GM18505 (cell line): ENCODE data around the gene REC8.
"Not testable (repeated sequence)": the region's sequence is repeated elsewhere in the genome, so short reads cannot be mapped to it uniquely, and the experiment has no call there.

Experiments
- ATAC-seq: cut with Tn5 transposase; IDR thresholded peaks from one replicate; pipeline ENCODE4 v1.9.1; 2021; ENCODE audit not compliant: unreplicated experiment
- POLR2A ChIP-seq: IDR thresholded peaks from 4 replicates; pipeline ENCODE4 v1.6.1; 2011; ENCODE audit warnings: borderline replicate concordance; ENCODE audit not compliant: insufficient read depth, insufficient read length; ENCODE audit errors: extremely low read depth

REC8 gene

GRCh38 chr14:24204163-24205146, 32.6 kb downstream of the REC8 start:
- no peak for ATAC-seq
- TF ChIP-seq POLR2A = no peak

GRCh38 chr14:24206260-24207103, 34.6 kb downstream of the REC8 start:
- ATAC-seq = no peak
- no peak for TF ChIP-seq POLR2A

GRCh38 chr14:24207104-24207551, 35.2 kb downstream of the REC8 start:
- no peak for ATAC-seq
- no peak for TF ChIP-seq POLR2A

GRCh38 chr14:24207625-24208024, 35.7 kb downstream of the REC8 start:
- no peak for TF ChIP-seq POLR2A
- ATAC-seq = no peak

GRCh38 chr14:24211311-24211710, 39.4 kb downstream of the REC8 start:
- no peak for ATAC-seq
- TF ChIP-seq POLR2A = peak; percentile 24

DNA sequence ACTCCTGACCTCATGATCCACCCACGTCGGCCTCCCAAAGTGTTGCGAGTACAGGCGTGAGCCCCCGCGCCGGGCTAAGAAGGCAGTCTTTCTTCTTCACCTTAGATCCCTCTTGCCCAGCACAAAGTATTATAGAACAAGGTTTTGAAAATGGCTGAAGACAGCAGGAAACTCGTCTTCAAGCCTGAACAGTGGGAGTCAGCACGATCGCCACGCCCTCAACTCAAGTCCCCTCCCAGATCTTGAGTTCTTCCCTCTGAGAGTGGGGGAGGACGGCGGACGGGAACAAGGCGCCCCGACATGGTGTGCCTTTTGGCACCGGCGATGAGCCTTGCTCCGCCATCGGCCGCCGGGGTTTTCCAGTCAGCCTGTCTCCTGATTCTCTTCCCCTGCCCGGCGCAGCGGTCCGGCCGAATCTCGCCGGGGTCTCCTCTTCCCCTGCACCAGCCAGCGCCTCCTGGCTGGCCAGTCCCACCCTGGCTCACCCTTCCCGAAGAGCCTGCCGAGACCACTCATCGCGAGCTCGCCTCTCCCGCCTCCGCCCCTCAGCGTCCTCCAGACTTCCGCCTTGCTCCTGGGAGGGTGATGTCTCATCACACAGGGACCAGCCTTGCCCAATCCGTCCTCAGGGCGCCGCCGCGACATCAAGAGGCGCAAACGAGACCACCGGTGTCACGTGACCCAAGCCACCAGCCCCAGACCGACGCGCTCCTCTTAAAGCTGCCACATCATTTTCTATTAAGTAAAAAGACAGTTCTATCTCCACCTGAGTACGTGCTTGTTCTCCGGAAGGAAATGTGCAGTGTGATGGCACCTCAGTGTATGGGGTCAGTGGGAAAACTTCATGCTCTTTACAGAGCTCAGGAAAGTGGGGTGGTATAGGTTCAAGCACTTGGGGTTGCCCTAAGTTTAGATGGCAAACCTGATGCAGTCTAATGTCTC, 41.3 kb downstream of the REC8 start, which contains the start of gene CHMP4A:
Gene CHMP4A, minus strand, starts transcription at position 565 of the 942 bp plus-strand sequence. Its CDS starts 49 bp downstream, at position 516.
- peak; percentile 98 for TF ChIP-seq POLR2A
- peak; percentile 74 for ATAC-seq

DNA sequence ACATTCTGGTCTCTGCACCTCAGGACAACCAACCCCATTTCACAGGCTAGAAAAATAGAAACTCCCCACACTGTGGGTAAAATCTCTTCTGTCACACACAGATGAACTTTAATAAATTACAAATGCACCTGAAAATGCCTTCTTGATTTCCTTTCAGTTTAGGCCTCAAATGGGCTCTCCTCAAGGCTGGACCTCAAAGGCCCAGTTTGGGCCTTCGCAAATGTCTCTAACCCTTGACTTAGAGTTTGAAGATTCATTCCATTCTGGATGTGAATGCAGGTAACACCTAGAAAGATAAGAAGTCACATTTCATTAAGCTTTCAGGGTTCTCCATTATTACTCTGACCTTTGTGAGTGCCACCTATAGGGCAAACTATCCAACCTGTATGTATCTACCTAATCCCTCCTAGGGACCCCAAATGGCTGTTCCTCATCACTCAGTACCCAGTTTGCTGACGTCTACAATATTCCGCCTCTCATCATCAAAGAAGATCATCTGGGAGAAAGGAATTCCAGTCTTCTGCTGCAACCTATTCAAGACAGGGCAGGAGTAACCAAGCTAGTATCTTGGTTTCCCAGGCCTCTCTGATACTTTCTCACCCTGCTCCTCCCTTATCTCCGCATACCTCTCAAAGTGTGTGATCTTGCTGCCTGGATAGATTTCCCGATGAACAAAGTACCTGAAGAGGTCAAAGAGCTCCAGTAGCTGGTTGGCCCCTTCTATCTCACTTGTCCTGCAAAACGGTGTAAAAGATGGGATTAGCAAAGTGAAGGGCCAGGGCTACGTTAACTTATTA, 42.2 kb downstream of the REC8 start:
- no peak for TF ChIP-seq POLR2A
- no peak for ATAC-seq

DNA sequence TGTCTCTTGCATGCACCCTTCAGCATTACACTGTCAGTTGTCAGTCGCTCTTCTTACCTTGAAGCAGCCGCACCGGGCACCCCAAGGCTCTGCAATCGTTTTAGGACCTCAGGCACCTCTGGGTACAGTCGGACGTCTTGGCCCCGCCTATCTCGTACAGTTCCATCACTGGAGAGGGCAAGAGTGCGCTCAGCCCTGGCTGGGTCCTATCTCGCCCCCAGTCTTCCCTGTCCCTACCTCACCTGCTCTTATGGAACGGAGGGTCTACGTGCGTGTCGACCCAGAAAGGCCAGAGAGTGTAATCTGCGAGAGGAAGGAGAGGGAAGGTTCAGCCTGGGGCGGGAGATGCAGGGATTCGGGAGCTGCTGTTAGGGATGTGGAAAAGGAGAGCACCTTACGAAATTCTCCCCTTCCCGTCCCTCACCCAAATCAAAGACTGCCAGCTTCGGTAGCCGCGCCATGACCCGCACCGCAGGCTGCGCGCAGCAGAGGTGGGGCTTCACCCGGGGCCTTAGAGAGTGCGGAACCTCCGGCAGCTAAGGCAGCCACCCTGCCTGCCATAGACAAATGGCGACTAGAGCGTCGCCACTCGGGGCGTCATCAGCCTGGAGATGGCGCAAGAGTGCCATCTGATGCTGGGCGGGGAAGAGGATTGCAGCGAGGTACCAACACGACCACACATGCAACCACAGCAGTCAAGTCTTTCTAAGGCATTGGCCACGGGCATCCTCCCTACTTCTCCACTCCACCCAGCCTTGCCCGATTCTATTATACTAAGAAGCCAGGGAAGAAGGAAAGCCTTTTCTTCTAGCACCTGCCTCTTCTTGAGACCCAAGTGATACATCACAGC, 43.8 kb downstream of the REC8 start, which contains the start of gene MDP1:
Gene MDP1, minus strand, starts transcription at position 572 of the 850 bp plus-strand sequence. Its CDS starts 111 bp downstream, at position 461.
- TF ChIP-seq POLR2A = peak; percentile 89
- ATAC-seq = peak; percentile 60

DNA sequence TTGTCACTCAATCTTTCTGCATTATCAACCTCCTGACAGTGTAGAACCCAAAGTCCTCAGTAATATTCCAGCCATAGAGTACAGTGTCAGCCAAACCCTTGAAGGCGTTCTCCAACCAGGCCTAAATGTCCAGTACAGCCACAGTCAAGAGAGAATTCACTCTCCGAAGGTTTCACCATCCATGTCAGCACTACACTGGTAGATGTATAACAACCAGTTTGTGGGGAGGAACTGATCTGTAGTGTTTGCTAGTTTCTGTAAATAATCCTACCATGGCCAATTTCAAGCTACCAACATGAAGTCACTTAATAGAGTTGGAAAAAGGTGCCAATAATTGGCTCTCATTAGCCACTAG, 44.4 kb downstream of the REC8 start:
- no peak for TF ChIP-seq POLR2A
- ATAC-seq = no peak

GRCh38 chr14:24216876-24217275, 45.0 kb downstream of the REC8 start:
- ATAC-seq = not testable (repeated sequence)

GRCh38 chr14:24219080-24219479, 47.2 kb downstream of the REC8 start:
- TF ChIP-seq POLR2A = no peak
- ATAC-seq = no peak
